Measurements from ENCODE around the gene PPP2R2D.

Gene PPP2R2D

DNA sequence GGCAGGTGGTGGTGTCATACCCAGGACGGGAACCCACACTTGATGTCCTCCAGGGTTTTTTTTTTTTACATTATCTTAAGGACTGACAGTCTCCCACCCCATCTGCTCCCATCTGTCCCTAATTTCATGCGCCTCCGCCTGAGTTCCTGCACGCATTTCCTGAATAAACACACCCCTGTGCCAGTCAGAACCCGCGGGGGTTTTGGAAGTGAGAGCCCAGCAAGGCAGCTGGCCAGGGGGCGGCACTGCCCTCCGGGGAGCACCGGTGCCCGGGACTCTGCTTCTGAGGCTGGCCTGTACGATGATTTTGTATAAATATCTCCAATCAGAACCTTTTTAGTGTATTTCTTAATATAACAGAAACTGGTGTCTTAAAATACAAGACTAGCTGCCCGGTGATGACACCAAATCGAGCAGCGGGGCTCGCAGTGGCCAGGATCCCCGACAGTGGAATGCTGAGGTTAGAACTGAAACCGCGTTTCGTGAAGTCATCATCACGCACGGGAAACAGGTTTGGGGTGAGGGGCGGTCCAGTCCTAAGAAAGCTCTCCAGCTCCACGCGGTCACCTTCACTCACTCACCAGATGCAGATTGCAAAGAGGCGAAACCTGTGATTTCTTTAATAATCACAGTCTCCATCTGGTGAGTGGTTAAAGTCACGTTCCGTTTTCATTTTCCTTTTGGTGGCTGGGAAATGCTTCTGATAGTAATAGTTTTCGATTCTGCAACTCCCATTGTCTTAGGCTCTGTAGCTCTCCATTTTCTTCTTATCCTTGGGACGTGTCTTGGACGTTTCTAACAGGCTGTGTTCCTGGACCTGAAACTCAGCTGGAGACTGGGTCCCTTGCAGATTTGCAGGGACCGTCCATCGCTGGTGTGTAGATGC is 61.2 kb downstream of the PPP2R2D start:
- peak; percentile 79 for ATAC-seq
- TF ChIP-seq ISL1 (CRISPR knock-in tag; IDR thresholded peaks at IDR 0.05) = no peak
- TF ChIP-seq, protein P1, sequence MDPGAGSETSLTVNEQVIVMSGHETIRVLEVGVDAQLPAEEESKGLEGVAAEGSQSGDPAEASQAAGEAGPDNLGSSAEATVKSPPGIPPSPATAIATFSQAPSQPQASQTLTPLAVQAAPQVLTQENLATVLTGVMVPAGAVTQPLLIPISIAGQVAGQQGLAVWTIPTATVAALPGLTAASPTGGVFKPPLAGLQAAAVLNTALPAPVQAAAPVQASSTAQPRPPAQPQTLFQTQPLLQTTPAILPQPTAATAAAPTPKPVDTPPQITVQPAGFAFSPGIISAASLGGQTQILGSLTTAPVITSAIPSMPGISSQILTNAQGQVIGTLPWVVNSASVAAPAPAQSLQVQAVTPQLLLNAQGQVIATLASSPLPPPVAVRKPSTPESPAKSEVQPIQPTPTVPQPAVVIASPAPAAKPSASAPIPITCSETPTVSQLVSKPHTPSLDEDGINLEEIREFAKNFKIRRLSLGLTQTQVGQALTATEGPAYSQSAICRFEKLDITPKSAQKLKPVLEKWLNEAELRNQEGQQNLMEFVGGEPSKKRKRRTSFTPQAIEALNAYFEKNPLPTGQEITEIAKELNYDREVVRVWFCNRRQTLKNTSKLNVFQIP (CRISPR knock-in tag; IDR thresholded peaks at IDR 0.05; ENCODE audit: borderline replicate concordance, low read depth) = no peak
- TF ChIP-seq ZNF565 (CRISPR knock-in tag; conservative IDR thresholded peaks at IDR 0.05; ENCODE audit: low read depth) = no peak
- TF ChIP-seq ZFP3 (CRISPR knock-in tag; IDR thresholded peaks at IDR 0.05) = no peak
- TF ChIP-seq SNAI2 (CRISPR knock-in tag; IDR thresholded peaks at IDR 0.05) = no peak
- TF ChIP-seq ARNTL (CRISPR knock-in tag; IDR thresholded peaks at IDR 0.05; ENCODE audit: borderline replicate concordance, low read depth) = no peak
- no peak for TF ChIP-seq ZFP30 (CRISPR knock-in tag; IDR thresholded peaks at IDR 0.05)
- TF ChIP-seq, protein P2, sequence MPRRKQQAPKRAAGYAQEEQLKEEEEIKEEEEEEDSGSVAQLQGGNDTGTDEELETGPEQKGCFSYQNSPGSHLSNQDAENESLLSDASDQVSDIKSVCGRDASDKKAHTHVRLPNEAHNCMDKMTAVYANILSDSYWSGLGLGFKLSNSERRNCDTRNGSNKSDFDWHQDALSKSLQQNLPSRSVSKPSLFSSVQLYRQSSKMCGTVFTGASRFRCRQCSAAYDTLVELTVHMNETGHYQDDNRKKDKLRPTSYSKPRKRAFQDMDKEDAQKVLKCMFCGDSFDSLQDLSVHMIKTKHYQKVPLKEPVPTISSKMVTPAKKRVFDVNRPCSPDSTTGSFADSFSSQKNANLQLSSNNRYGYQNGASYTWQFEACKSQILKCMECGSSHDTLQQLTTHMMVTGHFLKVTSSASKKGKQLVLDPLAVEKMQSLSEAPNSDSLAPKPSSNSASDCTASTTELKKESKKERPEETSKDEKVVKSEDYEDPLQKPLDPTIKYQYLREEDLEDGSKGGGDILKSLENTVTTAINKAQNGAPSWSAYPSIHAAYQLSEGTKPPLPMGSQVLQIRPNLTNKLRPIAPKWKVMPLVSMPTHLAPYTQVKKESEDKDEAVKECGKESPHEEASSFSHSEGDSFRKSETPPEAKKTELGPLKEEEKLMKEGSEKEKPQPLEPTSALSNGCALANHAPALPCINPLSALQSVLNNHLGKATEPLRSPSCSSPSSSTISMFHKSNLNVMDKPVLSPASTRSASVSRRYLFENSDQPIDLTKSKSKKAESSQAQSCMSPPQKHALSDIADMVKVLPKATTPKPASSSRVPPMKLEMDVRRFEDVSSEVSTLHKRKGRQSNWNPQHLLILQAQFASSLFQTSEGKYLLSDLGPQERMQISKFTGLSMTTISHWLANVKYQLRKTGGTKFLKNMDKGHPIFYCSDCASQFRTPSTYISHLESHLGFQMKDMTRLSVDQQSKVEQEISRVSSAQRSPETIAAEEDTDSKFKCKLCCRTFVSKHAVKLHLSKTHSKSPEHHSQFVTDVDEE (CRISPR knock-in tag; IDR thresholded peaks at IDR 0.05) = no peak
- TF ChIP-seq OSR1 (CRISPR knock-in tag; IDR thresholded peaks at IDR 0.05) = no peak
- no peak for TF ChIP-seq ZC3H10 (CRISPR knock-in tag; IDR thresholded peaks at IDR 0.05)
- TF ChIP-seq ZNF8 (CRISPR knock-in tag; IDR thresholded peaks at IDR 0.05) = no peak

DNA sequence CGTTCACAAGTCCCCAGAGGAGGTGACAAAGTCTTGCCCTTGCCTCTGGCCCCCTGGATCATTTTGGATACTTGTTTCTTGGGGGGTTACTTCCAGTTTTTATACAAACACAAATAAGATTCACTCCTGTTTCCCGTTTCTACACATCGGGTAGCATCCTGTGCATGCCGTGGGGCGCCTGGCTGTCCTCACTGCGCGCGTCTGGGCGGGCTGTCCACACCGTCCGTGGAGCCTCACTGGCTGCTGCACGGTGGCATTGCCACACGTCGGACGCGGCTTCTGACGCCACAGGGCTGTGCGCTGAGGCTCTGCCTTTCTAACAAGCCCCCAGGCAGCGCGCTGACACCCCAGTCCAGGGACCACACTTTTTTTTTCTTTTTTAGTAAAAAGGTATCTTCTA is 62.5 kb downstream of the PPP2R2D start:
- TF ChIP-seq ZFP30 (CRISPR knock-in tag; IDR thresholded peaks at IDR 0.05) (no peak), RARB (CRISPR knock-in tag; IDR thresholded peaks at IDR 0.05) (no peak), TCF4 (CRISPR knock-in tag; IDR thresholded peaks at IDR 0.05; ENCODE audit: borderline replicate concordance) (no peak), CSDC2 (CRISPR knock-in tag; IDR thresholded peaks at IDR 0.05) (no peak)
- TF ChIP-seq, protein P3, sequence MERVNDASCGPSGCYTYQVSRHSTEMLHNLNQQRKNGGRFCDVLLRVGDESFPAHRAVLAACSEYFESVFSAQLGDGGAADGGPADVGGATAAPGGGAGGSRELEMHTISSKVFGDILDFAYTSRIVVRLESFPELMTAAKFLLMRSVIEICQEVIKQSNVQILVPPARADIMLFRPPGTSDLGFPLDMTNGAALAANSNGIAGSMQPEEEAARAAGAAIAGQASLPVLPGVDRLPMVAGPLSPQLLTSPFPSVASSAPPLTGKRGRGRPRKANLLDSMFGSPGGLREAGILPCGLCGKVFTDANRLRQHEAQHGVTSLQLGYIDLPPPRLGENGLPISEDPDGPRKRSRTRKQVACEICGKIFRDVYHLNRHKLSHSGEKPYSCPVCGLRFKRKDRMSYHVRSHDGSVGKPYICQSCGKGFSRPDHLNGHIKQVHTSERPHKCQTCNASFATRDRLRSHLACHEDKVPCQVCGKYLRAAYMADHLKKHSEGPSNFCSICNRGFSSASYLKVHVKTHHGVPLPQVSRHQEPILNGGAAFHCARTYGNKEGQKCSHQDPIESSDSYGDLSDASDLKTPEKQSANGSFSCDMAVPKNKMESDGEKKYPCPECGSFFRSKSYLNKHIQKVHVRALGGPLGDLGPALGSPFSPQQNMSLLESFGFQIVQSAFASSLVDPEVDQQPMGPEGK (CRISPR knock-in tag; IDR thresholded peaks at IDR 0.05; ENCODE audit: borderline replicate concordance) = no peak
- ATAC-seq = no peak

DNA sequence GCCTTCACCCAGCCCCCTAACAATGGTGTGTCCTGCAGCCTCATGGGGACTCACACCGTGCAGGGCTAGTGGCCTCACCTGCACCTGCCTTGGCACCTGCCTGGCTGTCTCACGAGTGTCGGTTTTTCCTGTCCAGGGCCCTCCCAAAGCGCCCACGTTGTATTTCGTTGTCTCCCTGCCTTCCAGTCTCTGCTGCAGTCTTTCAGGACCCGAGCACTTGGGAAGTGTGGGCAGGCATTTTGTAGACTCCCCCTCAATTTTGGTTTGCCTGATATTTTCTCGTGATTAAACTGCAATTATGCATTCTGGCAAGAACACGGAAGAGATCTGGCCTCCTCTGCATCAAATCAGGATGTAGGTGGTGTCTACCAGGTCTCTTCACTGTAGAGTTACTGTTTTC is 63.0 kb downstream of the PPP2R2D start:
- no peak for ATAC-seq

More for the DNA sequence above, 63.0 kb downstream of the PPP2R2D start:
- no peak for TF ChIP-seq ARNTL (CRISPR knock-in tag; IDR thresholded peaks at IDR 0.05; ENCODE audit: borderline replicate concordance, low read depth)
- TF ChIP-seq BACH2 (CRISPR knock-in tag; IDR thresholded peaks at IDR 0.05; ENCODE audit: borderline replicate concordance) = no peak
- no peak for TF ChIP-seq ZNF70 (CRISPR knock-in tag; IDR thresholded peaks at IDR 0.05)
- TF ChIP-seq, protein P3 (CRISPR knock-in tag; IDR thresholded peaks at IDR 0.05; ENCODE audit: borderline replicate concordance) = no peak
- no peak for TF ChIP-seq TOX (CRISPR knock-in tag; IDR thresholded peaks at IDR 0.05; ENCODE audit: borderline replicate concordance)
- TF ChIP-seq ESRRG (CRISPR knock-in tag; IDR thresholded peaks at IDR 0.05) = no peak
- TF ChIP-seq, protein P1 (CRISPR knock-in tag; IDR thresholded peaks at IDR 0.05; ENCODE audit: borderline replicate concordance, low read depth) = no peak

All from SK-N-SH treated with all-trans-retinoic acid at 6 μM for 48 hours (cell line).